BE2C (cell line): Measurements from ENCODE around the gene SND1.

Source experiments
- DNase-seq: peaks from one replicate; pipeline ENCODE4 v3.0.0-alpha.2; 2020
- H3K27me3 ChIP-seq: fragments of 250-450 bp; sonication (Bioruptor Pico); 2 replicates; pipeline ENCODE4 v1.5.1; 2020; ENCODE audit warnings: mild to moderate bottlenecking
- H3K36me3 ChIP-seq: fragments of 250-450 bp; sonication (Bioruptor Pico); 2 replicates; pipeline ENCODE4 v1.5.1; 2020; ENCODE audit warnings: mild to moderate bottlenecking
- H3K4me1 ChIP-seq: fragments of 250-450 bp; sonication (Bioruptor Pico); 2 replicates; pipeline ENCODE4 v1.5.1; 2020
- H3K4me3 ChIP-seq: 2 replicates; pipeline ENCODE4 v1.5.1; 2011; ENCODE audit warnings: low read depth, low read length
- H3K9me3 ChIP-seq: fragments of 250-450 bp; sonication (Bioruptor Pico); 2 replicates; pipeline ENCODE4 v1.5.1; 2020
- CTCF ChIP-seq: IDR thresholded peaks from 2 replicates; pipeline ENCODE4 v1.5.1; 2012; ENCODE audit warnings: mild to moderate bottlenecking, low read depth, low read length

SND1 gene

GRCh38 chr7:128030654-128031611 lies 378.9 kb downstream of the SND1 start, which contains the start of gene LRRC4:
LRRC4 (minus strand) TSS chr7:128031437; CDS start chr7:128030640, 797 bp downstream.
- Histone ChIP-seq H3K36me3 (peaks cover 7% of the 10 kb centered on the region; the same call in 1 of the 2 replicates), H3K4me3 (peak within 1 kb of the TSS; percentile 63), H3K4me1 (no peaks in the 10 kb centered on the region), H3K9me3 (no peaks in the 10 kb centered on the region), H3K27me3 (peaks cover 6% of the 10 kb centered on the region)
- DNase-seq, result peak; percentile 50
- peak; percentile 3; the same call in 1 of the 2 replicates for TF ChIP-seq CTCF

- Histone ChIP-seq H3K27me3 (peaks cover 6% of the 10 kb centered on the region), H3K9me3 (no peaks in the 10 kb centered on the region), H3K4me1 (no peaks in the 10 kb centered on the region), H3K4me3 (peak overlapping the region; percentile 51), H3K36me3 (peaks cover 7% of the 10 kb centered on the region; the same call in 1 of the 2 replicates)
- peak; percentile 76 for DNase-seq
- no peak for TF ChIP-seq CTCF
Observed at GRCh38 chr7:128031901-128032604, 380.1 kb downstream of the SND1 start.

GRCh38 chr7:128032605-128033235 lies 380.7 kb downstream of the SND1 start:
- no peaks in the 10 kb centered on the region for H3K9me3 ChIP-seq
- no peaks in the 10 kb centered on the region for H3K4me1 ChIP-seq
- peaks cover 7% of the 10 kb centered on the region; the same call in 1 of the 2 replicates for H3K36me3 ChIP-seq
- no peak for DNase-seq
- peaks cover 6% of the 10 kb centered on the region for H3K27me3 ChIP-seq
- no peak for TF ChIP-seq CTCF
- H3K4me3 ChIP-seq, result peak overlapping the region; percentile 51

GRCh38 chr7:128033246-128033645 lies 381.3 kb downstream of the SND1 start:
- no peaks in the 10 kb centered on the region for H3K4me1 ChIP-seq
- no peak for TF ChIP-seq CTCF
- H3K9me3 ChIP-seq, result no peaks in the 10 kb centered on the region
- peaks cover 6% of the 10 kb centered on the region for H3K27me3 ChIP-seq
- H3K36me3 ChIP-seq, result peaks cover 7% of the 10 kb centered on the region; the same call in 1 of the 2 replicates
- no peak overlapping the region for H3K4me3 ChIP-seq
- no peak for DNase-seq

GRCh38 chr7:128034825-128035224 lies 382.8 kb downstream of the SND1 start:
- TF ChIP-seq CTCF, result no peak
- Histone ChIP-seq H3K4me3 (no peak overlapping the region), H3K27me3 (peaks cover 6% of the 10 kb centered on the region), H3K9me3 (no peaks in the 10 kb centered on the region), H3K36me3 (no peaks in the 10 kb centered on the region), H3K4me1 (no peaks in the 10 kb centered on the region)
- no peak for DNase-seq
